Stimulated activated CD8-positive, alpha-beta memory T cell treated with anti-CD3 and anti-CD28 coated beads, Interleukin-7, amount 100 ng/mL, for 4 hours (primary cell): Measurements from ENCODE around the gene VPS9D1.

Experiments
- DNase-seq, 2 donors: peaks; one replicate each; pipeline ENCODE4 v3.0.0-alpha.2; 2020; ENCODE audit warnings: low read depth in 2 of 2

VPS9D1 gene

GRCh38 chr16:89720813-89721545, at the start of gene VPS9D1, which contains the start of gene ZNF276:
TSS of gene VPS9D1 (minus strand) at chr16:89720898. CDS start at chr16:89720861, 37 bp downstream.
TSS of gene ZNF276 (plus strand) at chr16:89721537. CDS start at chr16:89721641, 104 bp downstream.
- DNase-seq: peak; percentile 72 to 88

DNA sequence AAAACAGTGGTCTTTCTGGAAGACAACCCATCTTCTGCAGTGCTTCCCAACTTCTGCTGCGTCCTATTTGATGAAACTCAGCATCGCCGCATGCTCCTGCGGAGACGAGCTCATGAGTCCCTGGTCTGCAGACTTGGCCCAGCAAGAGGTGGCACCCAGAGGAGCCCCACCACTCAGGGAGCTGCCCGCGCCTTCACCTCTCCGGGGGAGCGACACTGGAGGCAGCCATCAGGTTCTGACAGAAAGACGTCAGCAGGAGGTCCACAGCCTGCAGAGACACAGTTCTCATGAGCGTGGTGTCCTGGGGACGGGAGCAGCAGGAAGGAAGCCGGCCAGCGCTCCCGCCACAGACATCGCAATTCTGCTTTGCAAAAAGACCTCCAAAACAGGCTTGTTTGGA, 49.7 kb upstream of the VPS9D1 start:
- DNase-seq: no peak

GRCh38 chr16:89765292-89765830, 44.7 kb upstream of the VPS9D1 start:
- no peak for DNase-seq

- DNase-seq: peak; percentile 22 to 39
Measured at GRCh38 chr16:89764711-89765201, 44.1 kb upstream of the VPS9D1 start.

- DNase-seq: no peak
Measured at GRCh38 chr16:89761304-89761922, 40.7 kb upstream of the VPS9D1 start.

GRCh38 chr16:89759746-89760340, 39.1 kb upstream of the VPS9D1 start:
- no peak for DNase-seq

- DNase-seq: no peak
Measured at GRCh38 chr16:89749637-89750036, 28.9 kb upstream of the VPS9D1 start.

DNA sequence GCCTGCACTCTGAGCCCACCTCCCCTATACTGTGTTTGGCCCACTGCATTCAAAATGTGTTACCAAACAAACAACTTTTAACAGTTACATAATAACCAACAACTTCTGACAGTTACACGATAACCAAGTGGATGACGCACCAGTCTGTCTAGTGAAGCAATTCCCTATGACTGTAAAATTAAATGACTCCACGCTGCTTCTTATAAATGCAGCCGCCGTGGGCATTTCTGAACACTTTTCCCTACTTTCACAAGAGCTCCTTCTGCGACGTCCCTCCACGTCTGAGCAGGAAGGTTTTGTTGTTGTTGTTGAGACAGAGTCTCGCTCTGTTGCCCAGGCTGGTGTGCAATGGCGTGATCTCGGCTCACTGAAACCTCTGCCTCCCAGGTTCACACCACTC, 28.2 kb upstream of the VPS9D1 start:
- no peak for DNase-seq

DNA sequence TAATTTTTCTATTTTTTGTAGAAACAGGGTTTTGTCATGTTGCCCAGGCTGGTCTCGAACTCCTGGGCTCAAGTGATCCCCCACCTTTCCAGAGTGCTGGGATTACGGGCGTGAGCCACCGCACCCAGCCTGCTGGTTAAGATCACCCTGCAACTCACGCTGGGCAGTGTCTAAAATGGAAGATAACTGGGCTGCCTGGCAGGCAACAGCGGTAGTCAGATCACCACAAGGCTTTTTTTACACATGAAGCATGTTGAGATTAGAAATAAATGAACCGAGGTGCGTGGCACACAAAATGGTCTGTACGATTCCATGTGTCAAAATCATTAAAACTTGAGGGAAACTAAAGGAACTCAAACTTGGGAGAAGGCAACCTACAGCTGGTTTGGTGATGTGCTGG, 27.4 kb upstream of the VPS9D1 start:
- no peak for DNase-seq

DNA sequence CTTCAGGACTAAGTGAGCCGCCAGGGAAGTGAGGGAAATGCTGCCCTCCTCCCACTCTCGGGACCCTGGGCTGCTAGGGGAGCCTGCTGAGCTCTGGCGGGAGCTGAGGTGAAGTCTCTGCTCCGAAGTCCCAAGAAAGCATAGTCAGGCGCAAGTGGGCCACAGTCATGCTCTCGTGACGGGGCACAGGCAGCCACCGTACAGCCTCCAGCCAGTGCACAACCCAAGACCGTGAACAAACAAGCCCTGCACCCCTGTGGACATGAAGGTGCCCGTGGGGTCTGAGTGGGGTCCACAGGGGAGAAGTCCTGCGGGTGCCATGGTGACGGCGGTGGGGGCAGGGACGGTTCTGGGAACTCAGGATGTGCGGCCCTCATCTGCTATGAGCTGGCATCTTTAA, 25.3 kb upstream of the VPS9D1 start:
- DNase-seq: no peak

GRCh38 chr16:89744813-89745212, 24.1 kb upstream of the VPS9D1 start:
- DNase-seq: no peak

DNA sequence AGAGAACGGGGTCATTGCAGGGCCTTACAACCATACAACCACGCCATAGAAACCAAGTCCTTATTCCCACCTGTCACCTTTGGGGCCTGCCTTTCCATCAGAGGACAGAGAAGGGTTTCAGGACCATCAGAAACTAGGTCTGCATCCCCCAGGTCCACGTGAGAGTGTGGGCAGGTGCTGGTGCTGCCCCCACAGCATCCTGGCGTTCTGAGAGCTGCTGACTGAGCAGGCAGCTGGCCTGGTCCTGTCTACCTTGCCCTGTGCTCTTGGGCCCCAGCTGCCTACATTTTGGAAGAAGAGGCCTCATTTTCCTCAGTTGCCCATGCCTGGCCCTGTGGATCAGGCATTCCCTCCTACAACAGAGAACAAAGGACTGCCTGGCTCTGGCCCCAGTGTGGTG, 22.2 kb upstream of the VPS9D1 start:
- DNase-seq: no peak

DNA sequence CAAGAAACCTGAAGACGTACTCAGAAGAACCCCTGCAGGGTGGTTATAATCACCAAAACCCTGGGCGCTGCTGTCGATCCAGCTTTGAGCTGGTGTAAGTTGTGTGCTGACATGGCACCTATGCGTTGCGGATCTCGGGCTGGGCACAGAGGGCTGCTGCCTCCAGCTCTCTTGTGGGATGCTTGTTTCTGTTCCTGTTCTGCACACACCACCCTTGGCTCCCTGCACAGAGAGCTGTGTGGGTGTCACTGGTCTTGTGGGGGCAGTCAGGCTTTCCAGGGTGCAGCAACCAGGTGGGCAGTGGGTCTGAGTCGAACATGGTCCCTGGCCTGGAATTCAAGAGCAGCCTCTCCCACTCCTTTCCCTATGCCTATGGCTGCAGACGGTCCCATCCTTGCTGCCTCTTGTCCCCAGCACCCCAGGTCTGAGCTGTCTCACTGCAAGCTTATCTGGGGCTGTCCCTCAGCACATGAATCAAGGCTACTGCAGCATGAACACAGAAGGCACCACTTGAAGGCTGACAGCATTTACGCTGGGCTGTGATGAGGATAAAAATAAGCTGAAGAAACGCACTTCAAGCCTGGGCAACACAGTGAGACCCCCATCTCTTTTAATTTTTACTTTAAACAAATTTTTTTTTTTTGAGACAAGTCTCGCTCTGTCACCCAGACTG, 20.8 kb upstream of the VPS9D1 start:
- DNase-seq: no peak

- DNase-seq: no peak
Measured at GRCh38 chr16:89739383-89739782, 18.7 kb upstream of the VPS9D1 start.

DNA sequence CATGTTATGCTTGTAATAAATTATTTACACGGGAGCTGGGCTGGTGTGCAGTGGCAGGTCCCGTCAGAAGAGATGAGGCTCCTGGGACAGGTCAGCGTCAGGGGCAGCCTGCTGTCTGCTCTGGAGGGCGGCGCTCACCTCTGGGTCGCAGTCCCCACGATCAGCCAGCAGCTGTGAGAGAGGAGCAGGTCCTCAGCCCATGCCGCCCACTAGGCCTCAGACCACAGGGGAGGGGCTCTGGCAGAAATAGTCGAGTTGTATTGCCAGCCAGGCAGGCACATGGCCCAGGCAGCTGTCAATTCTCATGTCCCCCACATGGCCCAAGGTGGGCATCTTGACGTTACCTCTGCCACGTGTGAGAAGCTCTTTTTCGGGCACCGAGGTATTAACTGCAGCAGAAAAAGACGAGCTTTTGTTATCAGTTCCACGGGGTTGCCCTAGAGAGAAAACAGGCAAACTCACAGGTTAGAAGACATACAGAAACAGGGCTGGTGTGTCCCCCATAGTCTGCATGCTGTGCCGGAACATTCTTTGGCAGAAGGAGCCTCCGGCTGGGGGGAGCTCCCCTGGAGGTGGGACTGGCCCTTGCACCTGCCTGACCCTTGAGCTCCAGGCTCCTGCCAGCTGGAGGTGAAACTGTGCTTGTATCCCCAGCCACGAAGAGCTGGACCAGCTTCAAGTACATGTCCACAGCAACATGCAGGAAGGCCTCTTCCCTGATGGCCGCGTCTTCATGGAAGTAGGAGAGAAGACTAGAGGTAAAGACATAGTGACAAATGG, 18.0 kb upstream of the VPS9D1 start:
- DNase-seq: no peak

- DNase-seq: no peak
Measured at GRCh38 chr16:89738072-89738377, 17.3 kb upstream of the VPS9D1 start.

DNA sequence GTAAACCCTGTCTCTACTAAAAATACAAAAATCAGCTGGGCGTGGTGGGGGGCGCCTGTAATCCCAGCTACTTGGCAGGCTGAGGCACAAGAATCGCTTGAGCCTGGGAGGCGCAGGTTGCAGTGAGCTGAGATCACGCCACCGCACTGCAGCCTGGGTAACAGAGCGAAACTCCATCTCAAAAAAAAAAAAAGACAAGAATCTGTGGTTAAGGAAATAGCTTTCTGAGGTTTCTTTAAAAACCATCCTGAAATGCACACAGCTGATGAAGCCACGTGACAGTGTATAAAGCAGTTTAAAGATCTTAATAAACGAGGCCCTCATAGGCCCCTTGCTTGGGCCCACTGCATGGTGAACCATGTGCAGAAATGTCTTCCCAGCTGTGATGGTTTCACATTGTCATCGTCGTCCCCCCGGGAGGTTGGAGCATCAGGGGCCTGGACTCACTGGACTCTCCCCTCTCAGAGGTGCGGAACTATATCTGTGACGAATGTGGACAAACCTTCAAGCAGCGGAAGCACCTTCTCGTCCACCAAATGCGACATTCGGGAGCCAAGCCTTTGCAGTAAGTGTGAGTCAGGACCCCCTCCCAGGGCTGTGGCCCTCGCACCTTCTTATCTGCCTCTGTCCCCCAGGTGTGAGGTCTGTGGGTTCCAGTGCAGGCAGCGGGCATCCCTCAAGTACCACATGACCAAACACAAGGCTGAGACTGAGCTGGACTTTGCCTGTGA, 16.8 kb upstream of the VPS9D1 start:
- DNase-seq: no peak

DNA sequence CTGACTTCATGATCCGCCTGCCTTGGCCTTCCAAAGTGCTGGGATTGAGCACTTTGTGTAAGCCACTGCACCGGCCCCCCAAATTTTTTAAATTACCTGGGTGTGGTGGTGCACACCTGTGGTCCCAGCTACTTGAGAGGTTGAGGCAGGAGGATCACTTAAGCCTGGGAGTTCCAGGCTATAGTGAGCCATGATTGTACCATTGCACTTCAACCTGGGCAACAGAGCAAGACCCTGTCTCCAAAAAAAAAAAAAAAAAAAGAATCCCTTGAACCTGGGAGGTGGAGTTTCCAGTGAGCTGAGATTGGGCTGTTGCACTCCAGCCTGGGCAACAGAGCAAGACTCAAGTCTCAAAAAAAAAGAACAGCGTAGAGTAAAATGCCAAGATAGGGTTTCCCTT, 15.9 kb upstream of the VPS9D1 start:
- DNase-seq: no peak

DNA sequence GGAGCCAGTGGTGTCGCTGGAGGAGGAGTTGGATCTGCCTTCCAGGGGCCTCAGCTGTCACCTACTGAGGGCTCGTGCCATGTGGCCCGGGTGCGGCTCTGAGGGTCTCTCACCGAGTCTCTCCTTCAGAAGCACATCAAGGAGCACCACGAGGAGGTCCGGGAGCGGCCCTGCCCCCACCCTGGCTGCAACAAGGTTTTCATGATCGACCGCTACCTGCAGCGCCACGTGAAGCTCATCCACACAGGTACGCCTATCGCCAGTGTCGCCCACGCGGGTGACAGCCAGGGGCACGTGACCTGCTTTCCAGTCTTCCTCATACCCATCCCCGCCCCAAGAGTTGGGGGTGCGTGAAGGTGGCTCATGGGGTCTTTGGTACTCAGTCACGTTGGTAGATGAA, 13.1 kb upstream of the VPS9D1 start:
- no peak for DNase-seq

GRCh38 chr16:89733322-89733721, 12.6 kb upstream of the VPS9D1 start:
- DNase-seq: no peak

DNA sequence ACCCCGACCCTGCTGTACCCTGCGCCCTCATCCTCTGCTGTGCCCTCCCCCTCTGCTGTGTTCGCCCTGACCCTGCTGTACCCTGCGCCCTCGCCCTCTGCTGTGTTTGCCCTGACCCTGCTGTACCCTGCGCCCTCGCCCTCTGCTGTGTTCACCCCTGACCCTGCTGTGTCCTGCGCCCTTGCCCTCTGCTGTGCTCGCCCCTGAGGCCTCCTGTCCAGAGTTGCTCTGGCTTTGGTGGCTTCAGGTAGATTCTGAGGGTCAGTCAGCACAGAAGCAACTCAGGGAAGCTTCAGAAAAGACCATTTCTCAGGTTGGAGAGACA, 12.2 kb upstream of the VPS9D1 start:
- no peak for DNase-seq
